HG03103 (cell line): ENCODE data around the gene CCND2.
A peak's percentile ranks its signal among the peaks of the same experiment; 100 is the strongest.

Source experiments
- ATAC-seq: cut with Tn5 transposase; IDR thresholded peaks from one replicate; pipeline ENCODE4 v1.9.1; 2021; ENCODE audit warnings: low read depth; ENCODE audit not compliant: unreplicated experiment

Gene CCND2

GRCh38 chr12:4256043-4256826, 17.3 kb upstream of the CCND2 start:
- ATAC-seq: no peak

GRCh38 chr12:4257442-4257841, 16.1 kb upstream of the CCND2 start:
- no peak for ATAC-seq

GRCh38 chr12:4259099-4259498, 14.5 kb upstream of the CCND2 start:
- ATAC-seq: no peak

- no peak for ATAC-seq
Observed at GRCh38 chr12:4261655-4262054, 11.9 kb upstream of the CCND2 start.

- ATAC-seq: no peak
Observed at GRCh38 chr12:4265280-4265679, 8.3 kb upstream of the CCND2 start.

GRCh38 chr12:4266990-4267389, 6.6 kb upstream of the CCND2 start:
- ATAC-seq: no peak

GRCh38 chr12:4267704-4268328, 5.7 kb upstream of the CCND2 start:
- ATAC-seq: no peak

- no peak for ATAC-seq
Observed at GRCh38 chr12:4268329-4269181, 5.0 kb upstream of the CCND2 start.

- ATAC-seq: no peak
Observed at GRCh38 chr12:4269279-4269991, 4.1 kb upstream of the CCND2 start.

GRCh38 chr12:4270016-4270830, 3.3 kb upstream of the CCND2 start:
- ATAC-seq: no peak

GRCh38 chr12:4270831-4271716, 2.5 kb upstream of the CCND2 start:
- ATAC-seq: no peak

GRCh38 chr12:4271717-4272423, 1.7 kb upstream of the CCND2 start:
- ATAC-seq: peak; percentile 40

- no peak for ATAC-seq
Observed at GRCh38 chr12:4272424-4273272, 914 bp upstream of the CCND2 start.

- ATAC-seq: no peak
Observed at GRCh38 chr12:4273273-4273651, 300 bp upstream of the CCND2 start.

- no peak for ATAC-seq
Observed at GRCh38 chr12:4274396-4275015, 944 bp downstream of the CCND2 start.

GRCh38 chr12:4275016-4275869, 1.7 kb downstream of the CCND2 start:
- no peak for ATAC-seq
